ENCODE measurements around the gene ASB1.

Gene ASB1

DNA sequence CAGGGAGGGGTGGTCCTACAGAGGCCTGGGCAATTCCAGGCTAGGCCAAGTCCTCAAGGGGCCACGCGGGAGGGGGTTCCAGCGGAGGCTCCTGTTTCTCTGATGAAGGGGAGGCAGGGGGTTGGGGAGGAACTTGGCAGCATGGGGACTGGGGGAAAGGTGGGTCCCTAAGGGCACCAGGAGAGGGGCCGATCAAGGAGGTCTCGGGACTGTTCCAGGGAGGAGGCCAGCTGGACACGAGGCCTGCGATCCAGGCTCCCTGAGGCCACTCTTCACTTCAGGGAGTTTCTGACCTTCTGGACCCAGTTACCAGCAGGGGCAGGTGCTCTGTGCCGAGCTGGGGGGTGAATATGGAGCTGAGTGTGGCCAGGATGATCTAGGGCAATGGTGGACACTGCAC, 71.5 kb downstream of the ASB1 start:
- no peak for DNase-seq

DNA sequence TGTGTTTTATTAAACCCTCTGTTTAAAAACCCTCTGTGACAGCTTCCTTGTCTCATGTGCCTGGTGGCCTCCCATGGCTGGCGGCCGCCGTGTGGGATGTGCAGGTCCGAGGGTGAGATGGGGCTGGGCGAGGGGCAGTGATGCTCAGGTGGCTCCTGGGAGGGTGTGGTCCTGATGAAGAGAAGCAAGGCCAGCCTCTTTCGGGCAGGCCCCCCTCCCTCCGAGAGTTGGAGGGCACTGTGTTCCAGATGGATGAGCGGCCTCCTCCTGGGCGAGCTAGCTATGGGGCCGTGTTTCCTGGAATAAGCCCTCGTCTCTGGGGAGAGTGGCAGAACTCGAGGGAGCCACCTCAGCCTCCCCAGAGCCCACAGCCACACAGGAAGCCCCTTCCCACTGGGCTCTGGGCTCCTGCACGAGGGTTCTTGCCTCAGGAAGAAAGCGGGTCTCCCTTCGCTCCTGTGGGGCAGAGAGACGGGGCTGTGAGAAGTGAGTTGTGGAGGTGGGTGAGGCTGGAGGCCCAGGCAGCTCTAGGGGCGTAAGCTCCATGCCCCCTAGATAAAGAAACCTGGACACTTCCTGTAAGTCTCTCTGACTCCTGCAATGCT, 72.1 kb downstream of the ASB1 start:
- no peak for DNase-seq

DNA sequence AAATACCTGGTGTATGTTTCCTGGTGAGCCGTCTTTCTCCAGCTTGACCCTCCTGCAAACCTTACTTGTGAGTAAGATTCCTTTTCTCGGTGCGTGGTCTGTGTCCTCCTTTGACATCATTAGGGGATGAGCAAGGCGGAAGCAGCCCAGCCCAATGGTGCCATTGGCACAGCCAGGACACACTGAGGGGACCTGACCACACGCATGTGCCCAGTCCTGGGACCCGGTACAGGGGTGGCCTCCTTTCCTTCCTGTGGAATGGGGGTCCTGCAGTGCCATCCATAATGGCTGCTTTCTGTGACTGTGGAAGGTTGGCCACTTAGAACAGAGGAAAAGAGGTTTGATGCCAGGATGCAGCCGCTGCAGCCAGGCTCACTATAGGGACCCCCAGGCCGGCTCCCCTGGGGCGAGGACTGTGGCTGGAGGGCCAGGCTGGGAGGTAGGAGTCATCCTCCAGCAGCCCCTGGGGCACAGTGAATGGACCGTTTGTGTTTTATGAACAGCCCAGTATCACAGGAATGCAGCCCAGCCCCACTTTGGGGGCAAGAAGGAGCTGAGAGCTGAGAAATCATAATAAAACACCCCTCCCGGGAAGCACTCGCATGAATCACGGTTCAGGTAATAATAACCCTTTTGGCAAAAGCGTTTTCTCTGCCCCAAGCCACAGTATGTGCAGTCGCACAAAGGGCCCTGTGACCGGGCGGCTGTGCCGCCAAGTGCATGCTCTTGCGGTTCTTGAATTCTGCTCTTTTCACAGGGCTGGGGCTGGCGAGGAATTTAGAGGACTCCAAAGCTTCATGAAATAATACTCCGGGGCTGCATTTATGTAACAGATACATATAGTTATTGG, 73.2 kb downstream of the ASB1 start:
- no peak for DNase-seq

DNA sequence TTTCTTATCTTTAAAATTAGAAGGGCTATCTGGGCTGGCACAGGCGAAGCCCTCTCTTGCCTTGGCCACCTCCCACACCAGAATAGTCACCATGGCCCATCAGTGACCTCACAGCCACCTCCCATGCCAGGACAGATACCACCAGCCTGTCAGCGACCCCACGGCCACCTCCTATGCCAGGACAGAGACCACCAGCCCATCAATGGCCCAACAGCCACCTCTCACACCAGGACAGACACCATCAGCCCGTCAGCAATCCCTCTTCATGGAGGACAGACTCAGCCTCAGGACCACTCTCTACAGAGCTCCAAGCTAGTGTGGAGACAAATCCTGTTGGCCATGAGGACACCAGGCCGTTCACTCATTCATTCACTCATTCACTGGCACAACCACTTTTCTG, 74.6 kb downstream of the ASB1 start:
- no peak for DNase-seq
